ENCODE data around the gene SIX5.

The SIX5 gene

GRCh38 chr19:45770192-45771101 lies 1.4 kb upstream of the SIX5 start:
- in situ Hi-C loops (cut with MboI; ENCODE audit: low sequenced_read_pairs, unreplicated experiment): no loop called here
- TF ChIP-seq CTCF (IDR thresholded peaks at IDR 0.05; ENCODE audit: borderline replicate concordance, control extremely low read depth, extremely low read depth, insufficient read depth, missing control alignments): peak; percentile 90
- peak; percentile 91 for DNase-seq (ENCODE audit: low spot score)

GRCh38 chr19:45769821-45770191 lies 754 bp upstream of the SIX5 start:
- TF ChIP-seq CTCF (IDR thresholded peaks at IDR 0.05; ENCODE audit: borderline replicate concordance, control extremely low read depth, extremely low read depth, insufficient read depth, missing control alignments): no peak
- in situ Hi-C loops (cut with MboI; ENCODE audit: low sequenced_read_pairs, unreplicated experiment): no loop called here
- DNase-seq (ENCODE audit: low spot score): no peak

GRCh38 chr19:45768655-45768983 lies 433 bp downstream of the SIX5 start:
- in situ Hi-C loops (cut with MboI; ENCODE audit: low sequenced_read_pairs, unreplicated experiment): no loop called here
- no peak for TF ChIP-seq CTCF (IDR thresholded peaks at IDR 0.05; ENCODE audit: borderline replicate concordance, control extremely low read depth, extremely low read depth, insufficient read depth, missing control alignments)
- no peak for DNase-seq (ENCODE audit: low spot score)

GRCh38 chr19:45767881-45768654 lies 984 bp downstream of the SIX5 start:
- DNase-seq (ENCODE audit: low spot score): peak; percentile 77
- in situ Hi-C loops (cut with MboI; ENCODE audit: low sequenced_read_pairs, unreplicated experiment): no loop called here
- no peak for TF ChIP-seq CTCF (IDR thresholded peaks at IDR 0.05; ENCODE audit: borderline replicate concordance, control extremely low read depth, extremely low read depth, insufficient read depth, missing control alignments)

- in situ Hi-C loops (cut with MboI; ENCODE audit: low sequenced_read_pairs, unreplicated experiment): no loop called here
- DNase-seq (ENCODE audit: low spot score): no peak
- no peak for TF ChIP-seq CTCF (IDR thresholded peaks at IDR 0.05; ENCODE audit: borderline replicate concordance, control extremely low read depth, extremely low read depth, insufficient read depth, missing control alignments)
These were observed 1.6 kb downstream of the SIX5 start for GRCh38 chr19:45767410-45767880.

GRCh38 chr19:45766869-45767346 lies 2.1 kb downstream of the SIX5 start:
- in situ Hi-C loops (cut with MboI; ENCODE audit: low sequenced_read_pairs, unreplicated experiment): no loop called here
- no peak for DNase-seq (ENCODE audit: low spot score)
- TF ChIP-seq CTCF (IDR thresholded peaks at IDR 0.05; ENCODE audit: borderline replicate concordance, control extremely low read depth, extremely low read depth, insufficient read depth, missing control alignments): no peak

Data from GM13976 (cell line).